Measurements from ENCODE around the gene PLCH1. TPM values are rescaled to one million over a fixed set of nuclear protein-coding genes. Genes with fewer than 3 reads are reported as not detected.

PLCH1 gene
- total and polyA plus RNA-seq, 2 of the 8 experiments (the other 6 are each of a cell fraction or from before 2014, with no cell fraction given): 5.8 to 17.2 TPM

DNA sequence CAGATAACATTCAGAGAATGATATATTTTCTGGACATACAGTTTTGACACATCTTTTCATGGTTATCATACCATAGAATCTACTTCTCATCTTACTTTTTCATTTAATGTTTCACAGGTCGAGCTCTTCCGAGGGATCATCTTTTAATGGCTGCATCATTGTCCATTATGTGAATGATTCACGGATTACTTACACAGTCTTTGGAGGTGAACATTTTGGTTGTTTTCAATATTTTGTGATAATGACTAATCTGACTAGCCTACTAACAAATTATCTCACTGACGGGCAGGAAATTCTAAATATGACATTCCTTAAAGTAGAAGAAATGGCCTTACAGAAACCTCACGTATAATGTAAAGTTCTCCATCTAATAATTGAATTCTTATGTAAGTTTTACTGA lies 242.2 kb downstream of the PLCH1 start:
- Histone ChIP-seq H3K4me2 (ENCODE audit: insufficient read depth in 1 of 2, low read depth in 2 of 2, low read length in 2 of 2) (no peak overlapping the region), H2BK20ac (ENCODE audit: low read length) (no peak overlapping the region), H3K9me3 (ENCODE audit: insufficient read depth in 2 of 2, low read depth in 1 of 2, low read length in 1 of 2) (no peaks in the 10 kb centered on the region), H2AK5ac (ENCODE audit: low read depth, low read length) (no peak overlapping the region), H3K14ac (ENCODE audit: insufficient read length) (no peak overlapping the region), H3K23ac (ENCODE audit: insufficient read length) (no peak overlapping the region), H3K4me1 (replicated peaks in 1 of 4; ENCODE audit: control insufficient read depth in 3 of 4, insufficient read depth in 4 of 4, low read length in 3 of 4) (no peaks in the 10 kb centered on the region), H3K9ac (replicated peaks in 1 of 4; ENCODE audit: extremely low read depth in 1 of 4, low read depth in 3 of 4, low read length in 3 of 4) (no peak overlapping the region), H4K5ac (ENCODE audit: insufficient read length, low read depth, low read length) (no peak overlapping the region), H3K4me3 (ENCODE audit: extremely low read depth in 1 of 4, insufficient read depth in 2 of 4, low read depth in 3 of 4, low read length in 4 of 4) (no peak overlapping the region), H3K18ac (ENCODE audit: extremely low read depth, low read length) (no peak overlapping the region), H3K56ac (replicated peaks; ENCODE audit: insufficient read length, low read depth, low read length) (no peak overlapping the region), H2BK5ac (ENCODE audit: low read depth, low read length) (no peak overlapping the region), H4K20me1 (replicated peaks in 1 of 2; ENCODE audit: control insufficient read depth in 1 of 2, insufficient read depth in 2 of 2, low read length in 2 of 2) (no peaks in the 10 kb centered on the region), H4K8ac (ENCODE audit: extremely low read depth, insufficient read depth, low read length) (no peak overlapping the region), H3K79me1 (ENCODE audit: low read depth, low read length) (no peaks in the 10 kb centered on the region), H3K36me3 (ENCODE audit: control insufficient read depth in 2 of 4, insufficient read depth in 4 of 4, low read length in 3 of 4) (peaks cover 0 to 9% (median 2%) of the 10 kb centered on the region in 4 experiments; a peak in 2 of 8 replicates), H3K23me2 (ENCODE audit: low read depth, low read length) (no peaks in the 10 kb centered on the region), H3K27me3 (replicated peaks in 1 of 4; ENCODE audit: control insufficient read depth in 3 of 4, extremely low read depth in 1 of 4, insufficient read depth in 3 of 4, low read length in 3 of 4) (no peaks in the 10 kb centered on the region), H4K91ac (replicated peaks; ENCODE audit: insufficient read length, low read length) (no peak overlapping the region), H3K79me2 (ENCODE audit: control insufficient read depth in 1 of 2, insufficient read depth in 2 of 2, low read length in 2 of 2) (no peaks in the 10 kb centered on the region), H2AFZ (ENCODE audit: low read length) (no peak overlapping the region), H3K4ac (replicated peaks; ENCODE audit: insufficient read length, low read depth, low read length) (no peak overlapping the region), H2BK120ac (replicated peaks; ENCODE audit: low read depth, low read length) (no peak overlapping the region), H3K27ac (ENCODE audit: low read depth, low read length) (no peak overlapping the region), H2BK12ac (ENCODE audit: low read depth, low read length) (no peak overlapping the region), H2BK15ac (ENCODE audit: low read length) (no peak overlapping the region)
- POLR2A ChIA-PET (ENCODE audit: partially characterized antibody): no interaction called here
- CTCF ChIA-PET (ENCODE audit: partially characterized antibody): no interaction called here
- 94% methylated on average over 5 of the region's 5 CpGs; no CpG with 5 or more reads in 1 of the 2 experiments for WGBS, 2 experiments (ENCODE audit: extremely low coverage in 1 of 2, insufficient coverage in 1 of 2, insufficient read length in 1 of 2, insufficient replicate concordance in 2 of 2, low coverage in 1 of 2, low lambda C conversion rate in 2 of 2, missing lambda C conversion rate in 1 of 2)
- no peak for TF ChIP-seq YY1 (IDR thresholded peaks at IDR 0.05; ENCODE audit: low read depth, low read length)
- DNase-seq (ENCODE audit: low read depth in 1 of 2, low spot score in 2 of 2) (no peak), FAIRE-seq (no peak)

Measured in H1 (cell line).